ENCODE data around the gene MAPK4.
"Not testable (repeated sequence)": the region's sequence is repeated elsewhere in the genome, so short reads cannot be mapped to it uniquely, and the experiment has no call there.

Gene MAPK4

GRCh38 chr18:50551651-50552050 lies 8.2 kb upstream of the MAPK4 start:
- not testable (repeated sequence) for H3K4me3 ChIP-seq (ENCODE audit: low read length in 2 of 2); H3K9ac ChIP-seq (ENCODE audit: low read depth in 1 of 2, low read length in 2 of 2); H3K36me3 ChIP-seq (ENCODE audit: control insufficient read depth in 2 of 2, insufficient read depth in 2 of 2, low read length in 2 of 2)

GRCh38 chr18:50558157-50558556 lies 1.7 kb upstream of the MAPK4 start:
- no peaks in the 10 kb centered on the region for H3K36me3 ChIP-seq (ENCODE audit: control insufficient read depth in 2 of 2, insufficient read depth in 2 of 2, low read length in 2 of 2)
- no peak overlapping the region for H3K27ac ChIP-seq (ENCODE audit: low read depth in 2 of 2, low read length in 2 of 2)
- peaks cover 22 to 35% of the 10 kb centered on the region in 2 donors for H3K27me3 ChIP-seq (ENCODE audit: control insufficient read depth in 2 of 2, insufficient read depth in 2 of 2, low read length in 2 of 2)
- H3K4me1 ChIP-seq (ENCODE audit: control insufficient read depth in 2 of 2, insufficient read depth in 2 of 2, low read length in 2 of 2): peaks cover 10 to 11% of the 10 kb centered on the region in 2 donors
- H3K4me3 ChIP-seq (ENCODE audit: low read length in 2 of 2): no peak overlapping the region
- no peaks in the 10 kb centered on the region for H3K9me3 ChIP-seq (ENCODE audit: control insufficient read depth in 2 of 2, low read length in 2 of 2)
- no peak overlapping the region for H3K9ac ChIP-seq (ENCODE audit: low read depth in 1 of 2, low read length in 2 of 2)

More at GRCh38 chr18:50551651-50552050, 8.2 kb upstream of the MAPK4 start:
- H3K27me3 ChIP-seq (ENCODE audit: control insufficient read depth in 2 of 2, insufficient read depth in 2 of 2, low read length in 2 of 2); H3K4me1 ChIP-seq (ENCODE audit: control insufficient read depth in 2 of 2, insufficient read depth in 2 of 2, low read length in 2 of 2); H3K27ac ChIP-seq (ENCODE audit: low read depth in 2 of 2, low read length in 2 of 2); H3K9me3 ChIP-seq (ENCODE audit: control insufficient read depth in 2 of 2, low read length in 2 of 2): not testable (repeated sequence)

GRCh38 chr18:50558948-50559751 lies 737 bp upstream of the MAPK4 start:
- Histone ChIP-seq H3K27me3 (ENCODE audit: control insufficient read depth in 2 of 2, insufficient read depth in 2 of 2, low read length in 2 of 2) (peaks cover 27 to 42% of the 10 kb centered on the region in 2 donors), H3K36me3 (ENCODE audit: control insufficient read depth in 2 of 2, insufficient read depth in 2 of 2, low read length in 2 of 2) (no peaks in the 10 kb centered on the region), H3K4me1 (ENCODE audit: control insufficient read depth in 2 of 2, insufficient read depth in 2 of 2, low read length in 2 of 2) (peaks cover 10 to 11% of the 10 kb centered on the region in 2 donors), H3K4me3 (ENCODE audit: low read length in 2 of 2) (peak overlapping the region in 1 of 2 donors; percentile 26), H3K9me3 (ENCODE audit: control insufficient read depth in 2 of 2, low read length in 2 of 2) (no peaks in the 10 kb centered on the region), H3K9ac (ENCODE audit: low read depth in 1 of 2, low read length in 2 of 2) (no peak overlapping the region), H3K27ac (ENCODE audit: low read depth in 2 of 2, low read length in 2 of 2) (no peak overlapping the region)

GRCh38 chr18:50560681-50561629 lies 1.1 kb downstream of the MAPK4 start:
- Histone ChIP-seq H3K4me3 (ENCODE audit: low read length in 2 of 2) (peak overlapping the region; percentile 59 to 62), H3K27ac (ENCODE audit: low read depth in 2 of 2, low read length in 2 of 2) (no peak overlapping the region), H3K36me3 (ENCODE audit: control insufficient read depth in 2 of 2, insufficient read depth in 2 of 2, low read length in 2 of 2) (no peaks in the 10 kb centered on the region), H3K4me1 (ENCODE audit: control insufficient read depth in 2 of 2, insufficient read depth in 2 of 2, low read length in 2 of 2) (peaks cover 10 to 11% of the 10 kb centered on the region in 2 donors), H3K27me3 (ENCODE audit: control insufficient read depth in 2 of 2, insufficient read depth in 2 of 2, low read length in 2 of 2) (peaks cover 27 to 45% of the 10 kb centered on the region in 2 donors), H3K9ac (ENCODE audit: low read depth in 1 of 2, low read length in 2 of 2) (peak overlapping the region in 1 of 2 donors; percentile 50), H3K9me3 (ENCODE audit: control insufficient read depth in 2 of 2, low read length in 2 of 2) (no peaks in the 10 kb centered on the region)

- not testable (repeated sequence) for H3K9me3 ChIP-seq (ENCODE audit: control insufficient read depth in 2 of 2, low read length in 2 of 2); H3K4me3 ChIP-seq (ENCODE audit: low read length in 2 of 2); H3K9ac ChIP-seq (ENCODE audit: low read depth in 1 of 2, low read length in 2 of 2); H3K36me3 ChIP-seq (ENCODE audit: control insufficient read depth in 2 of 2, insufficient read depth in 2 of 2, low read length in 2 of 2); H3K27ac ChIP-seq (ENCODE audit: low read depth in 2 of 2, low read length in 2 of 2)
- Histone ChIP-seq H3K27me3 (ENCODE audit: control insufficient read depth in 2 of 2, insufficient read depth in 2 of 2, low read length in 2 of 2) (peaks cover 29 to 47% of the 10 kb centered on the region in 2 donors), H3K4me1 (ENCODE audit: control insufficient read depth in 2 of 2, insufficient read depth in 2 of 2, low read length in 2 of 2) (peaks cover 10 to 11% of the 10 kb centered on the region in 2 donors)
These were observed 2.4 kb downstream of the MAPK4 start for GRCh38 chr18:50562258-50562657.

- Histone ChIP-seq H3K4me1 (ENCODE audit: control insufficient read depth in 2 of 2, insufficient read depth in 2 of 2, low read length in 2 of 2) (peaks cover 10 to 11% of the 10 kb centered on the region in 2 donors), H3K4me3 (ENCODE audit: low read length in 2 of 2) (no peak overlapping the region), H3K27me3 (ENCODE audit: control insufficient read depth in 2 of 2, insufficient read depth in 2 of 2, low read length in 2 of 2) (peaks cover 29 to 43% of the 10 kb centered on the region in 2 donors), H3K9me3 (ENCODE audit: control insufficient read depth in 2 of 2, low read length in 2 of 2) (no peaks in the 10 kb centered on the region), H3K9ac (ENCODE audit: low read depth in 1 of 2, low read length in 2 of 2) (no peak overlapping the region), H3K27ac (ENCODE audit: low read depth in 2 of 2, low read length in 2 of 2) (no peak overlapping the region), H3K36me3 (ENCODE audit: control insufficient read depth in 2 of 2, insufficient read depth in 2 of 2, low read length in 2 of 2) (no peaks in the 10 kb centered on the region)
These were observed 2.8 kb downstream of the MAPK4 start for GRCh38 chr18:50562686-50563085.

GRCh38 chr18:50563376-50563775 lies 3.5 kb downstream of the MAPK4 start:
- no peaks in the 10 kb centered on the region for H3K36me3 ChIP-seq (ENCODE audit: control insufficient read depth in 2 of 2, insufficient read depth in 2 of 2, low read length in 2 of 2)
- H3K27me3 ChIP-seq (ENCODE audit: control insufficient read depth in 2 of 2, insufficient read depth in 2 of 2, low read length in 2 of 2): peaks cover 29 to 43% of the 10 kb centered on the region in 2 donors
- H3K27ac ChIP-seq (ENCODE audit: low read depth in 2 of 2, low read length in 2 of 2): no peak overlapping the region
- no peaks in the 10 kb centered on the region for H3K9me3 ChIP-seq (ENCODE audit: control insufficient read depth in 2 of 2, low read length in 2 of 2)
- peaks cover 10 to 11% of the 10 kb centered on the region in 2 donors for H3K4me1 ChIP-seq (ENCODE audit: control insufficient read depth in 2 of 2, insufficient read depth in 2 of 2, low read length in 2 of 2)
- no peak overlapping the region for H3K9ac ChIP-seq (ENCODE audit: low read depth in 1 of 2, low read length in 2 of 2)
- no peak overlapping the region for H3K4me3 ChIP-seq (ENCODE audit: low read length in 2 of 2)

- H3K27me3 ChIP-seq (ENCODE audit: control insufficient read depth in 2 of 2, insufficient read depth in 2 of 2, low read length in 2 of 2): peaks cover 5 to 10% of the 10 kb centered on the region in 2 donors
- H3K4me3 ChIP-seq (ENCODE audit: low read length in 2 of 2): no peak overlapping the region
- H3K27ac ChIP-seq (ENCODE audit: low read depth in 2 of 2, low read length in 2 of 2): no peak overlapping the region
These were observed 10.0 kb downstream of the MAPK4 start for GRCh38 chr18:50569930-50570329.

GRCh38 chr18:50571606-50572005 lies 11.7 kb downstream of the MAPK4 start:
- Histone ChIP-seq H3K9me3 (ENCODE audit: control insufficient read depth in 2 of 2, low read length in 2 of 2) (no peaks in the 10 kb centered on the region), H3K4me3 (ENCODE audit: low read length in 2 of 2) (no peak overlapping the region), H3K27ac (ENCODE audit: low read depth in 2 of 2, low read length in 2 of 2) (no peak overlapping the region), H3K27me3 (ENCODE audit: control insufficient read depth in 2 of 2, insufficient read depth in 2 of 2, low read length in 2 of 2) (peaks cover 0 to 5% of the 10 kb centered on the region in 2 donors), H3K36me3 (ENCODE audit: control insufficient read depth in 2 of 2, insufficient read depth in 2 of 2, low read length in 2 of 2) (no peaks in the 10 kb centered on the region), H3K9ac (ENCODE audit: low read depth in 1 of 2, low read length in 2 of 2) (no peak overlapping the region), H3K4me1 (ENCODE audit: control insufficient read depth in 2 of 2, insufficient read depth in 2 of 2, low read length in 2 of 2) (no peaks in the 10 kb centered on the region)

More at GRCh38 chr18:50569930-50570329, 10.0 kb downstream of the MAPK4 start:
- H3K9ac ChIP-seq (ENCODE audit: low read depth in 1 of 2, low read length in 2 of 2): no peak overlapping the region
- no peaks in the 10 kb centered on the region for H3K4me1 ChIP-seq (ENCODE audit: control insufficient read depth in 2 of 2, insufficient read depth in 2 of 2, low read length in 2 of 2)
- H3K36me3 ChIP-seq (ENCODE audit: control insufficient read depth in 2 of 2, insufficient read depth in 2 of 2, low read length in 2 of 2): no peaks in the 10 kb centered on the region
- no peaks in the 10 kb centered on the region for H3K9me3 ChIP-seq (ENCODE audit: control insufficient read depth in 2 of 2, low read length in 2 of 2)

GRCh38 chr18:50573196-50573595 lies 13.3 kb downstream of the MAPK4 start:
- H3K4me3 ChIP-seq (ENCODE audit: low read length in 2 of 2); H3K9ac ChIP-seq (ENCODE audit: low read depth in 1 of 2, low read length in 2 of 2); H3K4me1 ChIP-seq (ENCODE audit: control insufficient read depth in 2 of 2, insufficient read depth in 2 of 2, low read length in 2 of 2); H3K9me3 ChIP-seq (ENCODE audit: control insufficient read depth in 2 of 2, low read length in 2 of 2); H3K27me3 ChIP-seq (ENCODE audit: control insufficient read depth in 2 of 2, insufficient read depth in 2 of 2, low read length in 2 of 2); H3K27ac ChIP-seq (ENCODE audit: low read depth in 2 of 2, low read length in 2 of 2); H3K36me3 ChIP-seq (ENCODE audit: control insufficient read depth in 2 of 2, insufficient read depth in 2 of 2, low read length in 2 of 2): not testable (repeated sequence)
